IMR-90 (cell line): ENCODE data around the gene KRT9.

Experiments
- CEBPB ChIP-seq: IDR thresholded peaks from 2 replicates; pipeline ENCODE4 v1.6.1; 2012; ENCODE audit warnings: low read depth, low read length, improper control_type of control experiment
- CTCF ChIP-seq: conservative IDR thresholded peaks from 2 replicates; pipeline ENCODE4 v1.5.1; 2012; ENCODE audit warnings: mild to moderate bottlenecking, low read depth, low read length, improper control_type of control experiment
- MXI1 ChIP-seq: IDR thresholded peaks from 2 replicates; pipeline ENCODE4 v1.6.1; 2012; ENCODE audit warnings: low read depth, mild to moderate bottlenecking, low read length, moderate library complexity, borderline replicate concordance
- POLR2A ChIP-seq: IDR thresholded peaks from 2 replicates; pipeline ENCODE4 v1.6.1; 2012; ENCODE audit warnings: mild to moderate bottlenecking, low read depth, low read length
- USF2 ChIP-seq: fragments of 150-350 bp; IDR thresholded peaks from 2 replicates; pipeline ENCODE4 v1.6.1; 2017; ENCODE audit warnings: mild to moderate bottlenecking, antibody characterized with exemption, low read length, low read depth

GRCh38 chr17:41523225-41523593, 48.6 kb downstream of the KRT9 start:
- no peak for TF ChIP-seq CTCF
- TF ChIP-seq POLR2A: no peak
- no peak for TF ChIP-seq MXI1
- no peak for TF ChIP-seq USF2
- TF ChIP-seq CEBPB: no peak
